T-helper 1 cell treated with Interleukin-12 subunit alpha and Interleukin-12 subunit beta and Interleukin-4 antibody, amounts not matched to agents 30 ng/mL and 1 ng/mL, for 36 hours (primary cell): ENCODE results near the gene FOXD3. TPM values are rescaled to one million over a fixed set of nuclear protein-coding genes. Genes with fewer than 3 reads are reported as not detected.
"Not testable (repeated sequence)": the region's sequence is repeated elsewhere in the genome, so short reads cannot be mapped to it uniquely, and the experiment has no call there.

Experiments
- intact Hi-C: fragments of 100-400 bp; cut with micrococcal nuclease; formaldehyde crosslinking; loops from one replicate; pipeline ENCODE4 v1.15.1; 2024
- total RNA-seq: library from RNA; stranded (reverse); gene quantifications from 2 replicates; pipeline ENCODE4 v1.2.3, GENCODE V29; 2022

The FOXD3 gene
- total RNA-seq, 1 donor from 2014 or later: not detected

DNA sequence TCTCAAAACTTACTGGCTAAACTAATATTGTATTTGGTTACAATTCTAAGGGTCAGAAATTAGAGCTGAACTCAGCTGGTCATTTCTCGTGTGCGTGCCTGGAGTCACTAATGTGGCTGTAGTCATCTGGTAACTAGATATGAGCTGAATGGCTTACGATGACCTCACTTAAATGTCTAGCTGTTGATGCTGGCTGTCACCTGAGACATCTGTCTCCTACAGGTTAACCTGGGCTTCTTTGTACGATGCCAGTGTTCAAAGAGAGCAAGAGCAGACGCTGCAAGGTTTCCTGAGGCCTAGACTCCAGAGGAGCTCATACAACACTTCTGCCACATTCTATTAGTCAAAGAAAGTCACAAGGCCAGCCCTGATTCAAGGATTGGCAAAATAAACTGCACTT, 28.0 kb downstream of the FOXD3 start:
- intact Hi-C loops: no loop called here

DNA sequence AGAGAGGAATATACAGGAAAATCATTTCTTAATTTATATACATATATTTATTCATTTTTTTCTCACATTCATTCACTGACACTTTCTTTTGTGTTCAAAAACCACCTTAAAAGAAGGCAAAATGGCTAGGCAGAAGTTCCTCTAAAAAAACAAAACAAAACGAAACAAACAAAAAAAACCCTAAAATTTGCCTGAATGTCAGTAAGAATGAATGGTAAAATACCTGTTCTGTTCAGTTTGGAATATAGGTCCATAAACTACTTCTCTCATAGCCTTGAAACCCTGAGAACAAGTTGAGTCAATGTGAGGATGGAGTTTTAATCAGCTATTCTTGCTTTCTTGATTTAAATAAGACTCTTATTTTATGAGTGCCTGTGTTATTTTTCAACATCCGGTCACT, 30.4 kb downstream of the FOXD3 start:
- intact Hi-C loops: no loop called here

DNA sequence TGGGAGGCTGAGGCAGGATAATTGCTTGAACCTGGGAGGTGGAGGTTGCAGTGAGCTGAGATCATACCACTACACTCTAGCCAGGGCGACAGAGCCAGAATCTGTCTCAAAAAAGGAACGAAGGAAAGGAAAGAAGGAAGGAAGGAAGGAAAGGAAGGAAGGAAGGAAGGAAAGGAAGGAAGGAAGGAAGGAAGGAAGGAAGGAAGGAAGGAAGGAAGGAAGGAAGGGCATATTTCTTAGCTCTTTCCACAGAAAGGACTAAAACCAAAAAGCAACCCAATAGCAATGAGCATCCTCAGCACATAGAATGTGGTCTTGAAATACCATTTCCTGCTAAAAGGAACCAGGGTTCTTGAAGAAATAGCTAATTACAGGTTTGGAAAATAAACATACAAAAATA, 33.9 kb downstream of the FOXD3 start:
- intact Hi-C loops: not testable (repeated sequence)

DNA sequence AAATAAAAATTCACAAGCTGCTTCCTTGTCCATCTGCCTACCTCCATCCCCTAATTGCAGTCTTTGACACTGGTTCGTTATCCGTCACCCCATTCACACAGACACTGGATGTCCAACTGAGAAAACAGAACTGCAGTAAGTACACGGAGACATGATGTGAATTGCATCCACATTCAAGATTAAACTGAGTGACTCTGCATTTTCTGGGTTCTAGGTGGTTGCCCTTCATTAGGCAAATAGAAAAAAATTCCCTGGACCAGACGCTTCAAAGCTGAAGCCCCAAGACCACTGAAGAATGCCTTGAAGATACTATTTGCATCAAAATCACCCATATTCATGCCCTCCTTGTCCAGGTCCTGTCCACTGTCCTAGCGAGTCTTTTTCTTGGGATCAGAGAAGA, 37.2 kb downstream of the FOXD3 start:
- intact Hi-C loops: no loop called here

DNA sequence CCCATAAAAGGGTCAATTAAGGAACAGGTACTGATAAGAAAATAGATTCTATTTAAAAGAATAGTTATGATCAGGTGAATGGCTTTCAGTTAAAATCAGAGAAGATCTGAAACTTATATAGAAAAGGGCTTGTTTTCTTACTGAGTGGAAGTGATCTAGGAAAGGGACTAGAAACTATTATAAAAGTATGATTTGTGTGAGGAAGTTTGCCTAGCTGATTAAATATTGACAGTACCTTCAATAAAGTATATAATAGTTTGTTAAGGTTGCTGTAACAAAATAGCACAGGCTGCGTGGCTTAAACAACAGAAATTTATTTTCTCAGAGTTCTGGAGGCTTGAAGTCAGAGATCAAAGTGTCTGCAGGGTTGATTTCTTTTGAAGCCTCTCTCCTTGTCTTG, 39.7 kb downstream of the FOXD3 start:
- intact Hi-C loops: loop anchor here (10.0 kb wide), 2 partner anchors 1603 to 1637 kb away; partner anchors contain the start of genes JAK1 and TM2D1

DNA sequence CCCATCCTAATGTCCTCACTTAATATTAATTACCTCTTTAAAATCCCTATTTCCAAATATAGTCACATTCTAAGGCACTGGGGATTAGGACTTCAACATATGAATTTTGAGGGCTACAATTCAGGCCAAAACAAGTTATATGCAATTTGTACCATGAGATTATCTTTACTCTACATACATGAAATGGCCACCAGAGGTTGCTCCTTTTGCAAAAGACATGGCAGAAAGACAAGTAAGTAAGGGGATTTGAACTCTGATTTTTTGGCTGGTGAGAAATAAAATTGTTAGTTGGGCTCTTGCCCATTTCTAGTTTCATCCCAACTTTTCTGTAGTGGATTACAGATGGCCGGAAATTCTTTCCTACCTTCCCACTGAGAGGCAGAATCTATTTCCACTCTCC, 40.2 kb downstream of the FOXD3 start:
- intact Hi-C loops: loop anchor here (10.0 kb wide), 2 partner anchors 1602 to 1638 kb away; partner anchors contain the start of genes JAK1 and TM2D1

DNA sequence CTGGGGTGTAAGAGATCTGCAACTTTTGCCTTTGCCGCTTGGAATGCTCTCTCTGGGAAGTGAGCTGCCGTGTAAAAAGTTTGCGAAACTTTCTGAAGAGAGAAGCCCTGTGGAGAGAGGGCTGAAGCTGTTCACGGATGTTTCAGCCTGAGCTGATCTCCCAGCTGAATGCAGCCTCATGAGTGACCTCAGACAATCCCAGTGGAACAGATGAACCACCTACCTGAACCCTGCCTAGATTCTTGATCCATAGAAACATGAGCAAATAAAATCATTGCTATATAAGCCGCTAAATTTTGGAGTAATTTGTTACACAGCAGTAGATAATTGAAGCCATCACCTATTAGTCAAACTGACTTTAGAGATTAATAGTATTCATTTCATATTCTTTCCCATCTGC, 40.6 kb downstream of the FOXD3 start:
- intact Hi-C loops: loop anchor here (10.0 kb wide), 2 partner anchors 1602 to 1638 kb away; partner anchors contain the start of genes JAK1 and TM2D1

DNA sequence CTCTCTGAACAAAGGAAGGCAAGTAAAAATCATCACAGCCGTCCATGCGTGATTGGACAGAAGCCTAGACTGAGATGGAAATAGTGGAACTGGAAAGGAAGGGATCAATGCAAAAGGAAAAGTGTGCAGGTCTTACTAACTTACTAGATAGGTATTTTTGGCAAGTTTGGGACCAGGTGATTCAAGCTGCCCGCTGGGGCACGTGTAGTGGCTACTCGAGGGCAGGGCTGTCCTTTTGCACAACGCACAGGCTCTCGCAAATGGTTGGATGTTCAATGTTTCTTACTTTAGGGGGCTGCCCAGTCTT, 44.5 kb downstream of the FOXD3 start:
- intact Hi-C loops: loop anchor here (1.0 to 10.0 kb wide), 7 partner anchors 74 to 1642 kb away; partner anchors contain the start of genes EFCAB7, ITGB3BP, JAK1 and PGM1

DNA sequence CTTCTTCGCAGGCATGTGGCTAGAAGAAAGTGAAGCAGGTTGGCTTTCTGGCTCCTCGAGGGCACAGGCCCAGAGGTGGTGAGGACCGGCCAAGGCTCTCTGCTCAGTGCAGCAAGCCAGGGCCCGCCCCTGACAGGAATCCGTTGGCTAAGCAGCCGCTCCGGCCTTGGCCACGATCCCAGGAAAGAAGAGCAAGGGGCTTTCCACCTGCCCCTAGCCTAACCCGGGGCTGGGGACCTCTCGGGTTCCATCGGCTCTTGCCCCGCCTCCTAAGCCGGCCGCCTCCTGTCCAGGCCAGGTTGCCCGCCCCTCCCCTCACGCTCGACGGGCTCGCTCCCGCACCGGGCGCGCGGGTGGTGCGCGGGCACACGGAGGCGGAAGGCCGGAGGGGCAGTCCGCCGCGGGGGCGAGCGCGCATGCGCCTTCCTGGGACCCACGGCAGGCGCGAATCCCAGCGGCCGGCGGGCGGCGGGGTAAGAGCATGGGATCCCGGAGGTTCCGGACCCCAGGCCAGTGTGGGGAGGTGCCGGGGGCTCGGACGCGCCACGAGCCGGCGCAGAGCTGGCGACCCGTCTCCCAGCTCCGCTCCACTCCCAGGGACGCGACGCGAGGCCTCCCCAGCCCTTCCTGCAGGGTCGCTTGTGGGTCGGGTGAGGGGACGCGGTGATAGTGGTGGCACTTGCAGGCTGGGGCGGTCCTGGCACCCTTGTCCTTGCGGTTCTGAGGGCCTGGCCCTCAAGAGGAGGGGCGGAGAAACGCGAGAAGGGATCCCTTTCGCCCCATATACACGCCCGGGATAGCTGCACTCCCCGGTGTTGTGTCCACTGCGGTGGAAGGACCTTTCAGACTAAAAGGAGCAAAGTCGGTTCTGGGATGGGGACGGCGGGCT, 45.1 kb downstream of the FOXD3 start, which contains the start of gene ALG6:
ALG6 (plus strand) TSS at position 413 of the 889 bp plus-strand sequence. CDS start 3,351 bp downstream, outside the sequence.
- intact Hi-C loops: loop anchor here (1.0 to 10.0 kb wide), 7 partner anchors 73 to 1643 kb away; partner anchors contain the start of genes EFCAB7, ITGB3BP, JAK1 and PGM1

DNA sequence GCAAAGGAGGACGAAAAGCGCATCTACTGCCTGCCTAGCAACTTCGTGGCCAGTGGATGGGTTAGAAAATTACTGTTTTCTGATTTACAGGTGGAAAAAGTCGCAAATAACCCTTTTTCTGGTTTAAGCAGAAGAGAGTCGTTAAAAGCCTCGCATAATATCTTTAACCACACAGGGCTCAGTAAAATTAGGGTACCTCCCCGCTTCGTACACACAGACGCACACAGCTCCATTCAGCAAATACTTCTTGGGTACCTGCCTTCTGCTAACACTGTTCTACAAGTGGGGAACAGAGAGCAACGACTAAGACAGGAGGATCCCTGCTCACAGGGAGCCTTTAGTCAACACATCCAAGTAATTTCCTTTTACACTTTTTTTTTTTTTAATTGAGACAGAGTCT, 45.8 kb downstream of the FOXD3 start:
- intact Hi-C loops: loop anchor here (10.0 kb wide), 2 partner anchors 1597 to 1643 kb away; partner anchors contain the start of genes JAK1 and TM2D1

Other genes with a start within 250 kb of the FOXD3 start
- gene ALG6, start 45.1 kb downstream of the FOXD3 start, total RNA-seq: 27.6 and 27.7 TPM in 2 replicates
- gene ITGB3BP, start 200.7 kb downstream of the FOXD3 start, total RNA-seq: 38.4 and 39.3 TPM in 2 replicates
- gene EFCAB7, start 201.0 kb downstream of the FOXD3 start, total RNA-seq: 9.3 and 9.8 TPM in 2 replicates